ENCODE measurements around the gene PTX4.

- TF ChIP-seq CTCF (IDR thresholded peaks at IDR 0.05) (no peak), POLR2AphosphoS5 (IDR thresholded peaks at IDR 0.05; ENCODE audit: insufficient read depth in 1 of 2, low read depth in 1 of 2) (peak; percentile 29 to 80)
Measured at GRCh38 chr16:1533443-1533951, 44.8 kb upstream of the PTX4 start, which contains the start of gene TMEM204.
